ENCODE results near the gene NCBP1. TPM values are rescaled to one million over a fixed set of nuclear protein-coding genes. Genes with fewer than 3 reads are reported as not detected.

The NCBP1 gene
- total and polyA plus RNA-seq, 11 donors, result 6.9 to 22.4 (median 19.6) TPM

- Histone ChIP-seq H3K27ac (peak overlapping the region in 4 of 12 donors; percentile 94 to 98 (median 96)), H3K36me3 (peaks cover 0 to 3% (median 0%) of the 10 kb centered on the region in 9 donors), H3K9me3 (no peaks in the 10 kb centered on the region), H3K4me1 (peaks cover 6 to 70% (median 51%) of the 10 kb centered on the region in 12 donors), H3K4me3 (peak overlapping the region in 9 of 12 donors; percentile 70 to 98 (median 86)), H3K27me3 (no peaks in the 10 kb centered on the region)
- no peak for ATAC-seq
- WGBS, 4 donors, result 71 to 77% (median 74%) methylated on average over 7 of the region's 7 CpGs
- intact Hi-C loops (cut with DNase I), result loop anchor here in 3 of 10 donors (5.0 to 10.0 kb wide), 3 partner anchors 50 to 350 kb away; partner anchors contain the start of gene ANP32B (in 1 of the 3)
- no peak for DNase-seq
- TF ChIP-seq POLR2A (IDR thresholded peaks at IDR 0.05) (no peak), CTCF (IDR thresholded peaks at IDR 0.05) (no peak)
These were observed 1.4 kb downstream of the NCBP1 start for GRCh38 chr9:97635026-97635425.

GRCh38 chr9:97636903-97637302 is 3.3 kb downstream of the NCBP1 start:
- DNase-seq, result no peak
- whole genome bisulfite sequencing, 4 donors, result 60 to 65% (median 61%) methylated on average over 3 of the region's 3 CpGs
- intact Hi-C loops (cut with DNase I), result loop anchor here in 3 of 10 donors (5.0 to 10.0 kb wide), 3 partner anchors 48 to 348 kb away; partner anchors contain the start of gene ANP32B (in 1 of the 3)
- ATAC-seq, result no peak
- peak overlapping the region in 1 of 12 donors; percentile 11 for H3K4me3 ChIP-seq
- no peaks in the 10 kb centered on the region for H3K27me3 ChIP-seq
- no peak for TF ChIP-seq CTCF (IDR thresholded peaks at IDR 0.05)
- no peak for TF ChIP-seq POLR2A (IDR thresholded peaks at IDR 0.05)
- H3K36me3 ChIP-seq, result peaks cover 0 to 14% (median 7%) of the 10 kb centered on the region in 9 donors
- H3K27ac ChIP-seq, result no peak overlapping the region
- H3K4me1 ChIP-seq, result peaks cover 6 to 66% (median 44%) of the 10 kb centered on the region in 12 donors
- H3K9me3 ChIP-seq, result no peaks in the 10 kb centered on the region

GRCh38 chr9:97638666-97639065 is 5.0 kb downstream of the NCBP1 start:
- peaks cover 0 to 32% (median 24%) of the 10 kb centered on the region in 9 donors for H3K36me3 ChIP-seq
- no peak overlapping the region for H3K4me3 ChIP-seq
- ATAC-seq (no peak), DNase-seq (no peak)
- 61 to 70% (median 65%) methylated on average over 3 of the region's 3 CpGs for WGBS, 4 donors
- H3K27ac ChIP-seq, result no peak overlapping the region
- no peaks in the 10 kb centered on the region for H3K9me3 ChIP-seq
- H3K4me1 ChIP-seq, result peaks cover 6 to 61% (median 39%) of the 10 kb centered on the region in 12 donors
- intact Hi-C loops (cut with DNase I), result loop anchor here in 3 of 10 donors (5.0 to 10.0 kb wide), 3 partner anchors 46 to 346 kb away; partner anchors contain the start of gene ANP32B (in 1 of the 3)
- no peaks in the 10 kb centered on the region for H3K27me3 ChIP-seq
- TF ChIP-seq POLR2A (IDR thresholded peaks at IDR 0.05) (no peak), CTCF (IDR thresholded peaks at IDR 0.05) (peak in 1 of 12 donors; percentile 15)

GRCh38 chr9:97640325-97640724 is 6.7 kb downstream of the NCBP1 start:
- Histone ChIP-seq H3K4me1 (peaks cover 0 to 49% (median 27%) of the 10 kb centered on the region in 12 donors), H3K27me3 (no peaks in the 10 kb centered on the region), H3K36me3 (peaks cover 0 to 47% (median 40%) of the 10 kb centered on the region in 9 donors), H3K27ac (no peak overlapping the region), H3K9me3 (no peaks in the 10 kb centered on the region), H3K4me3 (no peak overlapping the region)
- intact Hi-C loops (cut with DNase I), result no loop called here
- TF ChIP-seq CTCF (IDR thresholded peaks at IDR 0.05), result no peak
- TF ChIP-seq POLR2A (IDR thresholded peaks at IDR 0.05), result no peak
- ATAC-seq (peak in 1 of 4 donors; percentile 20), DNase-seq (no peak)
- 68 to 82% (median 77%) methylated on average over 2 of the region's 2 CpGs for WGBS, 4 donors
